Neural crest cell (in vitro differentiated cells): ENCODE results near the gene CTSE. TPM values are rescaled to one million over a fixed set of nuclear protein-coding genes. Genes with fewer than 3 reads are reported as not detected.
A peak's percentile ranks its signal among the peaks of the same experiment; 100 is the strongest.

Experiments
- DNase-seq: peaks from one replicate; pipeline ENCODE4 v3.0.0; 2021; ENCODE audit warnings: low read depth, mixed read lengths, low spot score
- H3K27ac Mint-ChIP-seq: one replicate; pipeline ENCODE4 v1.8.0; 2021; ENCODE audit warnings: mild to moderate bottlenecking, mixed read lengths; ENCODE audit not compliant: unreplicated experiment
- H3K27me3 Mint-ChIP-seq: 2 replicates; pipeline ENCODE4 v1.8.0; 2021; ENCODE audit warnings: low read depth, mild to moderate bottlenecking, mixed read lengths
- H3K36me3 Mint-ChIP-seq: 2 replicates; pipeline ENCODE4 v1.8.0; 2021; ENCODE audit warnings: low read depth, mild to moderate bottlenecking, mixed read lengths
- H3K4me1 Mint-ChIP-seq: 2 replicates; pipeline ENCODE4 v1.8.0; 2021; ENCODE audit warnings: mixed read lengths
- H3K4me3 Mint-ChIP-seq: one replicate; pipeline ENCODE4 v1.8.0; 2021; ENCODE audit warnings: mild to moderate bottlenecking, mixed read lengths
- H3K9me3 Mint-ChIP-seq: 2 replicates; pipeline ENCODE4 v1.8.0; 2021; ENCODE audit warnings: mixed read lengths
- total RNA-seq: library from RNA; stranded (reverse); gene quantifications from 2 replicates; pipeline ENCODE4 v1.2.1, GENCODE V29; 2021
- TF ChIP-seq, protein P1 (sequence below): fragments of 200-600 bp; sonication (generic); conservative IDR thresholded peaks from 2 replicates; pipeline ENCODE4 v1.5.0; 2021; ENCODE audit warnings: antibody characterized with exemption, mild to moderate bottlenecking

Gene CTSE
- total RNA-seq, 1 donor from 2014 or later: not detected

- Mint-ChIP-seq H3K27ac (peak overlapping the region; percentile 63), H3K9me3 (peaks cover 16% of the 10 kb centered on the region), H3K27me3 (no peaks in the 10 kb centered on the region), H3K4me1 (peaks cover 56% of the 10 kb centered on the region), H3K4me3 (no peak overlapping the region), H3K36me3 (peaks cover 4% of the 10 kb centered on the region)
- DNase-seq: peak; percentile 77
- TF ChIP-seq, protein P1, sequence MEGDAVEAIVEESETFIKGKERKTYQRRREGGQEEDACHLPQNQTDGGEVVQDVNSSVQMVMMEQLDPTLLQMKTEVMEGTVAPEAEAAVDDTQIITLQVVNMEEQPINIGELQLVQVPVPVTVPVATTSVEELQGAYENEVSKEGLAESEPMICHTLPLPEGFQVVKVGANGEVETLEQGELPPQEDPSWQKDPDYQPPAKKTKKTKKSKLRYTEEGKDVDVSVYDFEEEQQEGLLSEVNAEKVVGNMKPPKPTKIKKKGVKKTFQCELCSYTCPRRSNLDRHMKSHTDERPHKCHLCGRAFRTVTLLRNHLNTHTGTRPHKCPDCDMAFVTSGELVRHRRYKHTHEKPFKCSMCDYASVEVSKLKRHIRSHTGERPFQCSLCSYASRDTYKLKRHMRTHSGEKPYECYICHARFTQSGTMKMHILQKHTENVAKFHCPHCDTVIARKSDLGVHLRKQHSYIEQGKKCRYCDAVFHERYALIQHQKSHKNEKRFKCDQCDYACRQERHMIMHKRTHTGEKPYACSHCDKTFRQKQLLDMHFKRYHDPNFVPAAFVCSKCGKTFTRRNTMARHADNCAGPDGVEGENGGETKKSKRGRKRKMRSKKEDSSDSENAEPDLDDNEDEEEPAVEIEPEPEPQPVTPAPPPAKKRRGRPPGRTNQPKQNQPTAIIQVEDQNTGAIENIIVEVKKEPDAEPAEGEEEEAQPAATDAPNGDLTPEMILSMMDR: peak; percentile 98
Measured at GRCh38 chr1:205977402-205978014, 46.2 kb downstream of the CTSE start.

GRCh38 chr1:205976708-205977401, 46.8 kb downstream of the CTSE start:
- DNase-seq: no peak
- no peaks in the 10 kb centered on the region for H3K27me3 Mint-ChIP-seq
- peaks cover 60% of the 10 kb centered on the region for H3K4me1 Mint-ChIP-seq
- TF ChIP-seq, protein P1: no peak
- H3K4me3 Mint-ChIP-seq: no peak overlapping the region
- peaks cover 4% of the 10 kb centered on the region for H3K36me3 Mint-ChIP-seq
- H3K9me3 Mint-ChIP-seq: peaks cover 16% of the 10 kb centered on the region
- H3K27ac Mint-ChIP-seq: peak overlapping the region; percentile 15

DNA sequence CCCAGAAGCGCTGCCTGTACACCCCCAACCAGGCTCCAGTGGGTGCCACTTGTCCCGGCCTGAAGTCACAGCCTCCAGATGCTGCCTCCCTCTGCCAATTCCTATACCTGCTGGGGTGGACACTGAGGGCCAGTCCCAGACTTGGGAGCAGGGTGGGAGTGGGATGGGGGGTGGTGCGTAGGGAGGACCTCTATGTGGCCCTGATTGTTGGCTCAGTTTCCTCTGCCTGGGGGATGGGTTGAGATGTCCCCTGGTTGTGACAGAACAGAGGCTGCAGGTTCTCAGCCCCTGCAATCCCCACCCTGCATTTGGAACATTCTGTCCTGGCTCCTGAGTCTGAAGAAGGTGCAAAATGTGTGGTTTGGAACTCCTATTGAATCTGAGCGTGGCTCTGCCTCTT, 47.7 kb downstream of the CTSE start:
- no peak overlapping the region for H3K4me3 Mint-ChIP-seq
- peaks cover 4% of the 10 kb centered on the region for H3K36me3 Mint-ChIP-seq
- DNase-seq: no peak
- H3K9me3 Mint-ChIP-seq: peaks cover 16% of the 10 kb centered on the region
- H3K27me3 Mint-ChIP-seq: no peaks in the 10 kb centered on the region
- peaks cover 60% of the 10 kb centered on the region for H3K4me1 Mint-ChIP-seq
- TF ChIP-seq, protein P1: no peak
- H3K27ac Mint-ChIP-seq: peak overlapping the region; percentile 15

- Mint-ChIP-seq H3K4me1 (peaks cover 60% of the 10 kb centered on the region), H3K9me3 (peaks cover 16% of the 10 kb centered on the region), H3K27ac (no peak overlapping the region), H3K36me3 (peaks cover 4% of the 10 kb centered on the region), H3K27me3 (no peaks in the 10 kb centered on the region), H3K4me3 (no peak overlapping the region)
- TF ChIP-seq, protein P1: no peak
- no peak for DNase-seq
Measured at GRCh38 chr1:205975387-205975998, 48.2 kb downstream of the CTSE start.

- peaks cover 4% of the 10 kb centered on the region for H3K36me3 Mint-ChIP-seq
- H3K27me3 Mint-ChIP-seq: no peaks in the 10 kb centered on the region
- peak overlapping the region; percentile 55 for H3K27ac Mint-ChIP-seq
- TF ChIP-seq, protein P1: no peak
- no peak for DNase-seq
- peaks cover 52% of the 10 kb centered on the region for H3K4me1 Mint-ChIP-seq
- H3K4me3 Mint-ChIP-seq: no peak overlapping the region
- peaks cover 16% of the 10 kb centered on the region for H3K9me3 Mint-ChIP-seq
Measured at GRCh38 chr1:205974712-205975111, 49.0 kb downstream of the CTSE start.
